T-helper 2 cell (primary cell): Measurements from ENCODE around the gene TMEM94.
"Not testable (repeated sequence)": the region's sequence is repeated elsewhere in the genome, so short reads cannot be mapped to it uniquely, and the experiment has no call there.

Experiments used
- DNase-seq, 5 experiments: peaks; one replicate each; pipeline versions ENCODE4 v3.0.0 to v3.0.0-alpha.2; 2012 to 2022

TMEM94 gene

DNA sequence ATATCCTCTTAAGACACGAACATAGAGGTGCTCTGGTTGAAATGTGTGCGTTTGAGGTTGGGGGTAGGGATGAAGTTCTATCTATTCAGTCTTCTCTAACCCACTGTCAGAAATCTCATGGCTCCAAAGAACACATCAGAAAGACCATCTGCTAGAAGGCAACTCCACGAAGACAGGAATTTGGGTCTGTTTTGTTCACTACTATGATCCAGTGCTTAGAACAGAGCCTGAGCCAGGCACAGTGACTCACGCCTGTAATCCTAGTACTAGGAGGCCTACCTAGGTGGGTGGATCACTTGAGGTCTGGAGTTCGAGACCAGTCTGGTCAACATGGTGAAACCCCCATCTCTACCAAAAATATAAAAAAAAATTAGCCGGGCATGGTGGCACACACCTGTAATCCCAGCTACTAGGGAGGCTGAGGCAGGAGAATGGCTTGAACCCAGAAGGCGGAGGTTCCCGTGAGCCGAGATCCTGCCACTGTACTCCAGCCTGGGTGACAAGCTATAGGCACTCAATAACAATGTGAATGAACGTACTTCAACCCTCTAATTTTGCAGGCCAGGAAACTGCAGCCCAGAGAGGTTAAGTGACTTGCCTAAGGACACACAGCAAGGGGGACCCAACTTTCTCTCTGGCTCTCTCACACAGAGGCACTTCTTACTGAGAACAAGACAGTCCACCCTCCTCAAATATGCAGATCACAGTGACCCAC lies 56.6 kb downstream of the TMEM94 start:
- no peak for DNase-seq

DNA sequence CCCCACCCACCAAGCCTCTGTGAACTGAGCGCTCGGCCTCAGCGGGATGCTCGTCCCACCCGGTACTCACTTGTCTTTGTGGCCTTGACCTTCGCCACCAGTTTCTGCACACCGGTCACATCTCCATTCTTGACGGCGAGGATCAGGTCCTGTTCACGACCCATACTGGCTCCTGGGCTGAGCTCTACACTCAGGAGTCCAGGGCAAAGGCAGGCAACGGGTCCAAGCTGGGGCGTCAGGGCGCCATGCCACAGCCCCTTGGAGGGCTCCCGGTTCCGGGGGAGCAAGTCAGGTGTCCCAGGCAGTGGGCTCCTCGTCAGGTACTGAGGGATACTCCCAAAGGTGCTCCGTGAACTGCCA lies 57.2 kb downstream of the TMEM94 start:
- DNase-seq, result no peak

DNA sequence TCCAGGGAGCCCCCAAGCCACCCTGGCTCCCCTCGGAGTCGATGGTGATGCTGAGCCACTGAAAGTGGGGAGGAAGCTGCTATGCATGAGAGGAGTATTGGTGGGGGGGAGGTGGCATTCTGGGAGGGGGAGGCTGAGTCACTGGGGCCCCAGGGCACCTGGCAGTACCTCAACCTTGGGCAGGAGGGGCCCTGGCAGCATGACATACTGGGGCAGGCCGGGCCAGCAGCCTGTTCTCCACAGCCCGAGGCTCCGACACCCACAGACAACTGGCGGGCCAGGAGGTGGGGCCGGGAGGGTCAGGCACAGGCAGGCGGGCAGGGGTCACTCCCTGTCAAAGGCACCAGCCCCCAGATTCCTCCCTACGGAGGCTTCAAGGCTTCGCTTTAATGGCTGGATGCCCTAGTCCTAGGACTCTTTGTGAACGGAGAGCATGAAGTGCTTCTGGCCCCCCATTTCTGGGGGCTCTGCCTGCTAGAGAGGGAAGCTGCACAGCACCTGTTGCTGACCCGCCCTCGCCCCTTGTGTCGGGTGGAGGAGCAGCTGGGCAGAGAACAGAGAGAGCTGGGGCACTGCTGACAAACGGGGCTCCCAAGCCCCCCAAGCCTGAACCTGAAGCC lies 58.0 kb downstream of the TMEM94 start:
- no peak for DNase-seq

DNA sequence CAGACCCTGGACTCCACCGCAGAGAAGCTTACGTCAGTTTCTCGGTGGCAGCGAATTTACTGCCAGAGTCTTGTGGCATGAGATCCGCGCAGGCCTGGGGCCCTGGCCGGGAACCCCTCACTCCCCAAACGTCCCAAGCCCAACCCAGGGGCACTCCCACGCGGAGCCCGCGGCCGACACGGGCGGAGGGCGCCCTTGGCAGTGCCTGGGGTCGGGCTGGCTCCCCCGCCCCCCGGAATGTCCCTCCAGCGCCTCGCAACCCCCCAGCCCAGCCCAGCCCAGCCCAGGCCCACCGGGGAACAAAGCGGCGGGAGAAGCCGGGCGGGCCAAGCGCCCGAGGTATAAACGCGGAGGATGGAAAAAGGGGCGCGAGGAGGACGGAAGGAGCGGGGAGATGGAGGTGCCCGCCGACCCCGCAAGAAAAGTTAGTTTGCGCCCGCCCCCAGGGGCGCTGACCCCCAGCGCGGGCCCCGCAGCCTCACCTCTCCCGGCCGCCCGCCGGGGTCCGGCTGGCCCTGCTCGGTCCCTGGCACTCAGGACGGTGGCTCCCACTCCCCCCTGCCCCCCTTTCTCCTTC lies 58.6 kb downstream of the TMEM94 start:
- DNase-seq, result no peak

DNA sequence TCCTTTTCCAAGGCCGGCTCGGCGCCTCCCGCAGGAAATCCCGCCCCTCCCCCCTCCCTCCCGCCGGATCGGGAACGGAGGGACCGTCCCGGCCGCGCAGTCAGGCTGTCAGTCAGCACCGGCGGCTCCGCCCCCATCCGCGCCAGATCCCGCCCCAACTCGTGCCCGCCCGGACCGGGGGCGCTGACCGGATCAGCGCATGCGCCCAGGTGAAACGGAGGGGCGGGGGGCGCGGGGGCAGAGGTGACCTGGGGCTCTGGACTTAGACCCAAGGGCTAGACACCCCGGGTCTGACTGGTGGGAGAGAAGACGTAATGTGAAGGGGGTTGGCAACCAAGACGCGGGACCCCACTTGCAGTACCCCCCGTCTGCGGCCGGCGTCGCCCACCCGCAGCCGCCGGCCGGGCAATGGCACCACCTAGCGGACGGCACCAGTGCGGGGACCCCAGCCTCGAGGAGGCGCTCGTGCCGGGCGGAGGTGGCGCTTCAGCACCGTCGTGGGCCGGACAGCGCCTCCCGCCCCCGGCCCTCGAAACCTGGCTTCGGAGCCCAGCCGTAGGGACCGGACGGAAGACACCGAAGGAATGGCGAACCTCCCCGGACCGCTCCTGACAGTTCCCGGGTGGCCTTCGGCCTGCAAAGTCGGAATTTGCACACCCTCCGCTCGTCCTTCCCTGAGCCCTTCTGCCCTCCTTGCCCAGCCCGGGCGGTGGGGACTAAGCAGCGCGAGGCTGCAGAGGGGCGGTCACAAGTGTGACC lies 59.2 kb downstream of the TMEM94 start, which contains the start of gene CASKIN2:
TSS of gene CASKIN2 (minus strand) at position 42 of the 759 bp plus-strand sequence. CDS start 1,733 bp downstream, outside the sequence.
- peak; percentile 51 to 80 (median 68) for DNase-seq

DNA sequence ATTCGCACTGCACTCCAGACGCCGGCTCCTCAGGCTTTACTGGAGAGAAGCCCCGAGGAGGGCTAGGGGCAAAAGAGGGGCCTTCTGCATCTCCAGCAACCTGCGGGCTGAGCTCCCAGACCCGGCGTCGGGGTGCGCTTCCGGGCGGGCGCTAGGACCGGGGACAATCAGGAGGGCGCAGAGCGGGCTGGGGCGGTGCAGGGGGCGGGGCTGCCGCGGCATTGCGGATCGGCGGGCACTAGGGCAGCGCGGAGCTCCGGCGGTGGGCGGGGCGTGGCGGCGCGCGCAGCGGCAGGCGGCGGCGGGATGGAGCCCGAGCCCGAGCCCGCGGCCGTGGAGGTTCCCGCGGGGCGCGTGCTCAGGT lies 59.8 kb downstream of the TMEM94 start, which contains the start of gene TSEN54:
TSS of gene TSEN54 (plus strand) at position 274 of the 364 bp plus-strand sequence. CDS start at position 307, 33 bp downstream.
- peak; percentile 89 to 95 (median 93) for DNase-seq

DNA sequence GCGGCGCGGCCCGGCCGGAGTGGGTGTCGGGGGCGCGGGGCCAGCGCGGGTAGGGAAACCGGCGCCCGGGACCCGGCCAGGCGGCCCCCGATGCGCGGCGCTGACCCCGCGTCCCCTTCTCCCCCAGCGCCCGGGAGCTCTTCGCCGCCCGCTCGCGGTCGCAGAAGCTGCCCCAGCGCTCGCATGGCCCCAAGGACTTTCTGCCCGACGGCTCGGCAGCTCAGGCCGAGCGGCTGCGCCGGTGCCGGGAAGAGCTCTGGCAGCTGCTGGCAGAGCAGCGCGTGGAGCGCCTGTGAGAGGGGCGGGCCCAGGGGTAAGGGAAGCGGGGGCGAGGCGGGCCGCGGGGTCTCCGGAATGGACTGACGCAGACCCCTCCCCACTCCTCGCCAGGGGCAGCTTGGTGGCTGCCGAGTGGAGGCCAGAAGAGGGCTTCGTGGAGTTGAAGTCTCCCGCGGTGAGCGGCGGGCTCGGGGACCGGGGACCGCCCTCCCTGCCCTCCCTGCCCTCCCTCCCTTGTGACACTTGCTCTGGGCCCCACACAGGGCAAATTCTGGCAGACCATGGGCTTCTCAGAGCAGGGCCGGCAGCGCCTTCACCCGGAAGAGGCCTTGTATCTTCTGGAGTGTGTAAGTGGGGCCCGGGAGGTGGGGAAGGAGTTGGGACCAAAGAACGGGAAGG lies 60.3 kb downstream of the TMEM94 start:
- peak in 4 of 5 experiments; percentile 12 to 39 (median 22) for DNase-seq

DNA sequence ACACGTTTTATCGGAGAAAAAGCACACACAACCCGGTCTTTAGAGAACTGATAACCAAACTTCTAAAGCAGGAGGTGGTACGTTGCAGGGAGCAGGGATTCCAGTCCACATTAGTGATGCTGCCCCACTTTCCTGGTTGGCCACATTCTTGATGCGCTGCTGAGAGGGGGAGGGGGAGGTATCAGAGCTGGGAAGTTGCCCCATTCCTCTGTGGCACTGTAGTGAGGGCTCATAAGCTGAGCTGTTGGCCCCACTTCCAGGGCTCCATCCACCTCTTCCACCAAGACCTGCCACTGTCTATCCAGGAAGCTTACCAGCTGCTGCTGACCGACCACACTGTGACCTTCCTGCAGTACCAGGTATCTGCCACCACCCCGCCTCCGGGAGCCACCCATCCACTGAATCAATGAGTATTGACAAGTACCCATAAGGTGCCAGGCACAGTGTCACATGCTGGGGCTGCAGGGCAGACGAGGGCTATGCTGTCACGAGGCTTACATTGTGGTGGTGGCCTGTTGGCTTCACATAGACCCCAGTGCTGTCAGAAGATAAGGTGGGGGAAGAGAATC lies 60.9 kb downstream of the TMEM94 start:
- DNase-seq, result peak in 3 of 5 experiments; percentile 11 to 51 (median 23)

DNA sequence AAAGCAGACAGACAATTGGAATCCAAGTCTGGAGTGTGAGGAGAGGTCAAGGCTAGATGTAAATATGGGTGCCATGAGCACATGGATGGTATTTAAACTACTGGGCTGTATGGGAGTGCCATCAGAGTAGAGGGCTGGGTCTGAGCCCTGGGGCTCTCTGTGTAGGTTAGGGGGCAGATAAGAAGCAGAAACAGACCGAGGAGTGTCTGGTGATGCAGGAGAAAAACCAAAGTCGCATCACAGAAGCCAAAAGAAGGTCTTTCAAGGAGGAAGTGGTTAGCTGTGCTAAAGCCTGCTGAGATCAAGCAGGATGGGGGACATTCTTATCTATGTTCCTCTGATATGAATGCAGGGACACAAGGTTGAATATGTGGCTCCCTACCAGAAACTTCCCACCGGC lies 61.8 kb downstream of the TMEM94 start:
- peak in 3 of 5 experiments; percentile 49 to 96 (median 84) for DNase-seq

DNA sequence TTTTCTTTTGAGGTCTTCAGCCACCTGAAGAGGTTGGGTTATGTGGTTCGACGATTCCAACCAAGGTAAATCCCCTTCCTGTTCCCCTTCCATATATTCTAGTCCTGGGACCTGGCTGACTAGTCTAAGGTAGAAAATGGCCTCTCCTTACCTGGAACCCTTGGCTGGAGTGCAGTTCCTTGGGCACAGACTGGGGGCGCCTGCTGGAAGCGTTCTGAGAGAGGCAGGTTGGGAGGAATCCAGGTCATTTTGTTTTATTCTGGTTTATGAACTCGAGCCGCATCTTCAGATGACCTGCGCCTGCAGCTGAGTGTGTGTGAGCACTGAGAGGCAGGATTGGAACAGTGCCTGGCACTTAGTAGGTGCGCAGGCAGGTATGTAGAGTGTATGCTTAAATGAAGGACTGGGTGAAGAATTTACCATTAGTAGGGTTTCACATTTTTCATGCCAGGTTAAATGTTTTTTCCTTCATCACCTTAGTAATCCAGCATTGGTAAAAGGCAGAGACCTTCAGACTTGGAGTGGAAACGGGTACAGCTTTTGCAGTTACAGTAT lies 62.6 kb downstream of the TMEM94 start:
- no peak for DNase-seq

DNA sequence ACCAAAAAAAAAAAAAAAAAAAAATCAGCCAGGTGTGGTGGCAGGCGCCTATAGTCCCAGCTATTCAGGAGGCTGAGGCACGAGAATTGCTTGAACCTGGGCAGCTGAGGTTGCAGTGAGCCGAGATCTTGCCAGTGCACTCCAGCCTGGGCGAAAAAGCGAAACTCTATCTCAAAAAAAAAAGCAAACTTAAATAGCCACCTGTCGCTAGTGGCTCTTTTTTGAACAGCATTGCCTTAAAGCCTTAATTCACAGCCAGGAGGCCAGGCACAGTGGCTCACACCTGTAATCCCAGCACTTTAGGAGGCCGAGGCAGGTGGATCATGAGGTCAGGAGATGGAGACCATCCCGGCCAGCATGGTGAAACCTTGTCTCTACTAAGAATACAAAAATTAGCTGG lies 64.0 kb downstream of the TMEM94 start:
- not testable (repeated sequence) for DNase-seq

DNA sequence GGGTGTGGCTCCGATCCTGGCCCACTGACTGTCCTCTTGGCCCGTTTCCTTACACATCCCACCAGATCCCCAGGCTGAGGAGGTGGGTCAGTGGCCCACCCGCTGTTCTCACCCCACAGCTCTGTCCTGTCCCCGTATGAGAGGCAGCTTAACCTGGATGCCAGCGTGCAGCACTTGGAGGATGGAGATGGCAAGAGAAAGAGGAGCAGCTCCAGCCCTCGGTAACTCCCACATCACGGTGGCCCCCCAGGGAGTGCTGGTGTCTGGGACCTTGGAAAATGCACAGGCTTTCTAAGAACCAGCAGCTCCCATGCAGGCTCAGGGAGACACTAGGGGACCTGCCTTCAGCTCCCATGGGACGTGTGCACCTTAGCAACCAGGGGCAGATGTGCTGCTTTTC lies 64.9 kb downstream of the TMEM94 start:
- no peak for DNase-seq

DNA sequence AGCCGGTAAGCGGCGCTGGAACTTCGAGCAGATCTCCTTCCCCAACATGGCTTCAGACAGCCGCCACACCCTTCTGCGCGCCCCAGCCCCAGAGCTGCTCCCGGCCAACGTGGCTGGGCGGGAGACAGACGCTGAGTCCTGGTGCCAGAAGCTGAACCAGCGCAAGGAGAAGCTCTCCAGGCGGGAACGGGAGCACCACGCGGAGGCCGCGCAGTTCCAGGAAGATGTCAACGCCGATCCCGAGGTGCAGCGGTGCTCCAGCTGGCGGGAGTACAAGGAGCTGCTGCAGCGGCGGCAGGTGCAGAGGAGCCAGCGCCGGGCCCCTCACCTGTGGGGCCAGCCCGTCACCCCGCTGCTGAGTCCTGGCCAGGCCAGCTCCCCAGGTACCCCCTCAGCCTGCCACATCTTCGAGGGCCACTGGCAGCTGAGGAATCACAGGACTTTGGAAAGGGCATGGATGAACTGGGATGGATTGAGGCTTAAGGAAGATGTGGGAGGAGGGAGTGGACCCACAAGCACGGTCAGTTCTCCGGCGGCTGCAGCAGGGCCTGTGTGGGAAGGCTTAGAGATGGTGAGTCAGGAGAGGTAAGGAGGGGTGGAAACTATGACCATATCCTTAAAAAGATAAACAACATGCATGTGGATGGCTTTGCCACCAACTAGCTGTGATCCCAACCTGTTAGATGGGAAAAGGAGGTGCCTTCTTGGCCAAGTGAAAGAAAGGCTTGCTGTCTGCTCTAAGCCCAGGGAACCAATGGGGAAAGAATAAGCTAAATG lies 65.7 kb downstream of the TMEM94 start:
- no peak for DNase-seq

DNA sequence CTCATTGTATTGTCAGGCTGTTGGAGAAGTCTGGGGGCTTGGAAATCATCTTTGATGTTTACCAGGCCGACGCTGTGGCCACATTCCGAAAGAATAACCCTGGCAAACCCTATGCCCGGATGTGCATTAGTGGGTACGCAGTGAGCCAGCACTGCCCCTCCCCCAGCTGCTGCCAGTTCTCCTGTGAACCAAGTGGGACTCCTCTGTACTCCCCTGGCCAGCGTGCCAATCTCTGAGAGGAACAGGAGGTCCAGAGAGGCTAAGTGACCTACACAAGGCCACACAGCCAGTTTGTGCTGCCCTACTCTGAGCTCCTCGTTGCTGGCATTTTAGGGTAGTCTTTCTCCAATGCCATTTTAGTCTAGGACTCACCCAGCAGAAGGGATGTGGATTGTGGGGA lies 67.2 kb downstream of the TMEM94 start:
- DNase-seq, result no peak

DNA sequence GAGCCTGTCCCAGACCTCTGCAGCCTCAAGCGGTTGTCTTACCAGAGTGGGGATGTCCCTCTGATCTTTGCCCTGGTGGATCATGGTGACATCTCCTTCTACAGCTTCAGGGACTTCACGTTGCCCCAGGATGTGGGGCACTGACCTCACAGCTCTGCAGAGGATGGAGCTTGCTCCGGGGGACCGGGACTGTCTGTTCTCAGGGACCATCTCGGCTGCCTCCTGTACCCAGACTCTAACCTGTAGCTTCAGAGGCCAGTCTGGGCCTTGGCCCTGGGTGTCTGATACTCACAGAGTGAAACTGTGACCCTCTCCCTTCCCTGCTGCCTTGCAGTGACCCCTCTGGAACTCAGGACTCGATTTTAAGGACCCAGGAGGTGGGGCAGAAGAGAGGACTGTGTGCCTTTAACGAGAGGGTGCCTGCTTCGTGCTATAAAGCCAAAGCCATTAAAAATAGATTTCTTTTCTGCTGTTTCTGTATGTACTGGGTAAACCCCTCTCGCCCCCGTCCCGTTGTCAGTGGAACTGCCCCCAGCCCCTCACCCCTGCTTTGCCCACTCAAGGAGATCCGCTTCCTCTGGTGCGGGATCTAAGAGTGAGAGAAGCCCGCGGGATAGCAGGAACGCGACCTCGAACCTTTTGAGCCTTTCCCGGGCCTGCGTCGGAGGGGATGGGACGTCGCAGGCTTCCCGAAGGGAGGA lies 68.0 kb downstream of the TMEM94 start:
- no peak for DNase-seq

DNA sequence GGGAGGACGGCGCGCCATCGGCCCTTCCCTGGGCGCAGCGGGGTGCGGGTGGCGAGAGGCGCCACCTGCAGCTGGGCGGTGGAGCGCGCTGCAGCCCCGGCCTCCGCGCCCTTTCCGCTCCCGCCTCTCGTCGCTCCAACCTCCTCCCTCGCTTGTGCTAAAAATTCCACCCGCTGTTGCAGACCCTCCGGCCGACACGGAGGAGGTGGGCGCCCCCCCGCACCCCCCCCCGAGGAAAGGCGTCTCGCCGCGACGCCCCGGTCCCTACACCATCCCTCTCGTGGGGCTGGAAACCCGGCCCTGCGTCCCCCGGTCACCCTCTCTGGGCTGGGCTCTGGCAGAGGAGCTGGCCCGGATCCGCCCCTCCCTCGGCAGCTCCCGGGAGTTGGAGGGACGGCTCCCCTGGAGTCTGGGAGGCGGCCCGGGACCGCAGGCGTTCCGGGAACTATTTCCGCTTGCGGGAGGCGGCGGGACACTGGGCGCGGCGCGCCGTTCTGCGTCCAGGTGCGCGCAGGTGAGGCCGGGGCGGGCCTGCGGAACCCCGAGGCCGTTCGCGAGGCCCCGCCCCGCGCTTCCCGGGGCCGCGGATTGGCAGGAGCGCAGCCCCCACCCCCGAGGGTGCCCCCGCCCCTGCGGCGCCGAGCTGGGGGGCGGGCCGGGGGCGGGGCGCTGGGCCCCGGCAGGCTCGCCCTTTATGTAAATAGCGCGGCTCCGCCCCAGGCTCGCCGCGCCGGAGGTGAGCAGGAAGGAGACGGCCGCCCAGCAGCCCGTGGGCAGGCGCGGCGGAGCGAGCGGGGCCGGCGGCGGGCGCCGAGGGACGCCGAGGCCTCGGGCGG lies 68.8 kb downstream of the TMEM94 start, which contains the start of gene LLGL2:
TSS of gene LLGL2 (plus strand) at position 728 of the 836 bp plus-strand sequence. CDS start 17,730 bp downstream, outside the sequence.
- DNase-seq, result peak; percentile 71 to 87 (median 82)

DNA sequence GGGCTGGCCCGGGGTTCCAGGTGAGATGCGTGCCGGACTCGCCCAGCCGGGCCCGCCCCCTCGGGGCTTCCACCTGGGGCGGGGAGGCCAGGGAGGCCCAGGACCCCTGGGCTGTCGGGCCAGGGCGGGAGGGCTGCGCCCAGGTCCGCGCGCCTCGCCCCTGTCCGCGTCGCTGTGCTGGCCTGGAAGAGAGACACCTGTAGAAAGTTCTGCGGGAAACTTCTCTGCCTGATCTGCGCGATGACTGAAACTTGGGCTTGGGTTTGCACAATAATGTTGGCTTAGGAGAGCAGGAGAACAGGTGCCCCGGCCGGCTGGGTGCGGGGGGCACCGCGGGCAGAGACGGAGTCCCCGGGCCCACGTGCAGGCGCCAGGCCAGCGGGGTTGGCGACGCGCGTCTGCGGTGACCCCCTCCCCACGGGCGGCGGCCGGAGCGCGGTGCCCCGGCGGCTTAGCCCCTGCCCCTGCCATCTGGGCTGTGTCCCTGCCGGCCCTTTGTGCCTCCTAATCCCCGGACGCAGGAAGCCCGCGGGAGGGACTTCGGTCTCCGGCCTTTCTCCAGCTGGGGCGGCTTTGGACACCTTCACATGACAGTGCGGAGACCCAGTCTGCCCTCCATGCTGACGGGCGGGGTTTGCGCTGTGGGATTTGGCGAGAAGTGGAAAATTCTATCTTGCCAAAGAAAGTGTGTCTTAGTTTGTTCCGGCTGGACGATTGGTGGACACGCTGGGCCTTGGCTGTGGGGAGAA lies 69.5 kb downstream of the TMEM94 start:
- peak in 1 of 5 experiments; percentile 16 for DNase-seq

DNA sequence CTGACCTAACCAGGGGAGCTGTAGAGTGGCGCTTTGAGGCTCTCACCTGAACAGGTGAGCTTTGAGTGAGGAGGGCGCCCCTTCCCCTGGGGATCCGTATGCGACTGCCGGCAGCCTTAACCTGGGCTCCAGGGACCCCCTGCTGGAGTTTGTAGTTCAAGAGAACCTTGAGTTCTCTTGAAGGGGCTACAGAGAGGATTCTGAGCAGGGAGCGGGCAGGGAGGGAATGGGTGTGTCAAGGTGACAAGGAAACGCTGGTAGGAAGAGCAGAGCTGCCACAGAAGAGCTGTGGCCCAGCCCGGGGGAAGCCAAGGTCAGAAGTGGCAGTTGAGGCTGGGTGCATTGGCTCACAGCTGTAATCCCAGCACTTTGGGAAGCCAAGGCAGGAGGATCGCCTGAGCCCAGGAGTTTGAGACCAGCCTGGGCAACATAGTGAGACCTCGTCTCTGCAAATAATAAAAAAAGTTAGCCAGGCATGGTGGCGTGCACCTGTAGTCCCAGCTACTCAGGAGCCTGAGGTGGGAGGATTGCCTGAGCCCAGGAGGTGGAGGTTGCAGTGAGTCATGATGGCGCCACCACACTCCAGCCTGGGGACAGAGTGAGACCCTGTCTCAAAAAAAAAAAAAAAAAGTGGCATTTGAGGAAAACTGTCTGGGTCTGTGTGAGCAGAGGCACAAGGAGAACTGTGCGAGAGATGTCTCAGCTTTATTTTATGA lies 70.3 kb downstream of the TMEM94 start:
- no peak for DNase-seq
